Retinal pigment epithelial cell (primary cell): ENCODE data around the gene SLC35B1.

Source experiments
- DNase-seq: peaks from one replicate; pipeline ENCODE4 v3.0.0-alpha.2; 2010; ENCODE audit warnings: low read depth
- H3K4me3 ChIP-seq: 2 replicates; pipeline ENCODE4 v1.5.1; 2011; ENCODE audit warnings: mild to moderate bottlenecking, low read length, control low read depth, moderate library complexity
- CTCF ChIP-seq: conservative IDR thresholded peaks from 2 replicates; pipeline ENCODE4 v1.5.1; 2011; ENCODE audit warnings: low read depth, low read length, control low read depth, inconsistent platforms

The SLC35B1 gene

GRCh38 chr17:49749730-49750129 lies 42.0 kb upstream of the SLC35B1 start:
- H3K4me3 ChIP-seq = no peak overlapping the region
- TF ChIP-seq CTCF = no peak
- DNase-seq = no peak

GRCh38 chr17:49748791-49749190 lies 41.0 kb upstream of the SLC35B1 start:
- no peak for DNase-seq
- TF ChIP-seq CTCF = no peak
- no peak overlapping the region for H3K4me3 ChIP-seq

- H3K4me3 ChIP-seq = no peak overlapping the region
- TF ChIP-seq CTCF = no peak
- DNase-seq = no peak
Observed at GRCh38 chr17:49748223-49748622, 40.5 kb upstream of the SLC35B1 start.

- no peak overlapping the region for H3K4me3 ChIP-seq
- DNase-seq = no peak
- TF ChIP-seq CTCF = no peak
Observed at GRCh38 chr17:49747632-49748031, 39.9 kb upstream of the SLC35B1 start.

- no peak overlapping the region for H3K4me3 ChIP-seq
- DNase-seq = no peak
- TF ChIP-seq CTCF = no peak
Observed at GRCh38 chr17:49746791-49747490, 39.2 kb upstream of the SLC35B1 start.

GRCh38 chr17:49745175-49746139 lies 37.7 kb upstream of the SLC35B1 start:
- no peak for DNase-seq
- no peak for TF ChIP-seq CTCF
- no peak overlapping the region for H3K4me3 ChIP-seq
